Regular cardiac myocyte (primary cell): ENCODE results near the gene AAGAB. TPM values are rescaled to one million over a fixed set of nuclear protein-coding genes. Genes with fewer than 3 reads are reported as not detected.

Experiments used
- total RNA-seq: library from RNA; depleted of rRNA; stranded (reverse); fragments of >200 nt; gene quantifications from 2 replicates; pipeline ENCODE4 v1.2.3, GENCODE V29; 2014

The AAGAB gene
- total RNA-seq = 51.9 and 55.8 TPM in 2 replicates

GRCh38 chr15:67254238-67255175 lies at the start of gene AAGAB, which contains the start of gene IQCH:
TSS of gene AAGAB (minus strand) at chr15:67254661. CDS start at chr15:67254631, 30 bp downstream.
TSS of gene IQCH (plus strand) at chr15:67254786. CDS start at chr15:67254897, 111 bp downstream.

Other genes starting within 250 kb of the AAGAB start
- gene SMAD3, start 189.1 kb downstream of the AAGAB start, total RNA-seq = 41.8 and 43.7 TPM in 2 replicates
- 3.1 and 3.4 TPM in 2 replicates for gene IQCH, start 125 bp upstream of the AAGAB start, total RNA-seq